ENCODE measurements around the gene MBOAT2. TPM values are rescaled to one million over a fixed set of nuclear protein-coding genes. Genes with fewer than 3 reads are reported as not detected.
"Not testable (repeated sequence)": the region's sequence is repeated elsewhere in the genome, so short reads cannot be mapped to it uniquely, and the experiment has no call there.

Gene MBOAT2
- polyA plus RNA-seq, 1 donor (not counting 4 experiments of a cell fraction or from before 2014, with no cell fraction given) = 121 TPM

DNA sequence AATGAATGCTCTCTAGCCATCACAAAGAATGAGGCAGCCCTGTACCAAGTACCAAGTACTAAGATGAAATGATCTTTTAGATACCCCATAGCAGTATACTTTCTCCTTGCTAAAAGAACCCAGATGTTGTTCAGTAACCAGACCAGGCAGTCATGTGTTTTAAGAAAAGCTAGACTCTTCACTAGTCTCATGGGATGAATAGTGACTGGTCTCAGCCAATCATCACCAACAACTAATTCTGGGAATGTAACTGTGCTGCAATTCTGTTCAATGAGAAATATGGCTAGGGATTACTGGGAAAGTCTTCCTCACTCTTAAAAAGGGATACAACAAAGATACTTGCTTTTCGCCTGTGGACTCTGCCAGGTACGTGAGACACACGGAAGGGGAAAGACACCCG is 29.5 kb downstream of the MBOAT2 start:
- Histone ChIP-seq H3K4me2 (ENCODE audit: control insufficient read depth, extremely low read depth, insufficient read depth, low read depth, low read length) (no peak overlapping the region), H3K4me3 (ENCODE audit: control insufficient read depth in 2 of 3, extremely low read depth in 1 of 3, insufficient read depth in 2 of 3, low read depth in 1 of 3, low read length in 3 of 3) (no peak overlapping the region), H4K20me1 (ENCODE audit: control insufficient read depth, extremely low read depth, insufficient read depth, low read length) (peaks cover 4% of the 10 kb centered on the region), H2AFZ (ENCODE audit: control insufficient read depth, low read length) (no peak overlapping the region), H3K4me1 (ENCODE audit: control insufficient read depth, extremely low read depth, insufficient read depth, low read length) (peaks cover 3% of the 10 kb centered on the region), H3K79me2 (ENCODE audit: control insufficient read depth, insufficient read depth, low read length) (peaks cover 66% of the 10 kb centered on the region), H3K27ac (ENCODE audit: control insufficient read depth, insufficient read depth, low read length) (no peak overlapping the region), H3K36me3 (ENCODE audit: control insufficient read depth in 2 of 2, extremely low read depth in 1 of 2, insufficient read depth in 2 of 2, low read length in 2 of 2) (no peaks in the 10 kb centered on the region), H3K9ac (ENCODE audit: control insufficient read depth, extremely low read depth, insufficient read depth, low read length) (no peak overlapping the region), H3K27me3 (ENCODE audit: control insufficient read depth, extremely low read depth, insufficient read depth, low read length) (no peaks in the 10 kb centered on the region), H3K9me1 (ENCODE audit: control insufficient read depth, extremely low read depth, insufficient read depth, low read length) (no peaks in the 10 kb centered on the region), H3K9me3 (ENCODE audit: control insufficient read depth, low read depth, low read length) (no peaks in the 10 kb centered on the region)
- FAIRE-seq (peak; percentile 17), DNase-seq (ENCODE audit: low read depth, low spot score) (no peak)
- TF ChIP-seq, protein P1, sequence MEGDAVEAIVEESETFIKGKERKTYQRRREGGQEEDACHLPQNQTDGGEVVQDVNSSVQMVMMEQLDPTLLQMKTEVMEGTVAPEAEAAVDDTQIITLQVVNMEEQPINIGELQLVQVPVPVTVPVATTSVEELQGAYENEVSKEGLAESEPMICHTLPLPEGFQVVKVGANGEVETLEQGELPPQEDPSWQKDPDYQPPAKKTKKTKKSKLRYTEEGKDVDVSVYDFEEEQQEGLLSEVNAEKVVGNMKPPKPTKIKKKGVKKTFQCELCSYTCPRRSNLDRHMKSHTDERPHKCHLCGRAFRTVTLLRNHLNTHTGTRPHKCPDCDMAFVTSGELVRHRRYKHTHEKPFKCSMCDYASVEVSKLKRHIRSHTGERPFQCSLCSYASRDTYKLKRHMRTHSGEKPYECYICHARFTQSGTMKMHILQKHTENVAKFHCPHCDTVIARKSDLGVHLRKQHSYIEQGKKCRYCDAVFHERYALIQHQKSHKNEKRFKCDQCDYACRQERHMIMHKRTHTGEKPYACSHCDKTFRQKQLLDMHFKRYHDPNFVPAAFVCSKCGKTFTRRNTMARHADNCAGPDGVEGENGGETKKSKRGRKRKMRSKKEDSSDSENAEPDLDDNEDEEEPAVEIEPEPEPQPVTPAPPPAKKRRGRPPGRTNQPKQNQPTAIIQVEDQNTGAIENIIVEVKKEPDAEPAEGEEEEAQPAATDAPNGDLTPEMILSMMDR (optimal IDR thresholded peaks at IDR 0.05 in 1 of 3, IDR thresholded peaks at IDR 0.05 in 1 of 3, conservative IDR thresholded peaks at IDR 0.05 in 1 of 3; ENCODE audit: extremely low read depth in 1 of 3, insufficient read depth in 2 of 3, low read length in 3 of 3) = no peak
- dilution Hi-C loops (cut with MboI; ENCODE audit: extremely low pct_ligation_motif_present, low sequenced_read_pairs) = no loop called here

DNA sequence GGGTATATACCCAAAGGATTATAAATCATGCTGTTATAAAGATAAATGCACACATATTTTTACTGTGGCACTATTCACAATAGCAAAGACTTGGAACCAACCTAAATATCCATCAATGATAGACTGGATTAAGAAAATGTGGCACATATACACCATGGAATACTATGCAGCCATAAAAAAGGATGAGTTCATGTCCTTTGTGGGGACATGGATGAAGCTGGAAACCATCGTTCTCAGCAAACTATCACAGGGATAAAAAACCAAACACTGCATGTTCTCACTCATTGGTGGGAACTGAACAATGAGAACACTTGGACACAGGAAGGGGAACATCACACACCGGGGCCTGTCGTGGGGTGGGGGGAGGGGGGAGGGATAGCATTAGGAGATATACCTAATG is 30.5 kb downstream of the MBOAT2 start:
- H3K4me2 ChIP-seq (ENCODE audit: control insufficient read depth, extremely low read depth, insufficient read depth, low read depth, low read length); DNase-seq (ENCODE audit: low read depth, low spot score); H4K20me1 ChIP-seq (ENCODE audit: control insufficient read depth, extremely low read depth, insufficient read depth, low read length); H3K9ac ChIP-seq (ENCODE audit: control insufficient read depth, extremely low read depth, insufficient read depth, low read length); H2AFZ ChIP-seq (ENCODE audit: control insufficient read depth, low read length); H3K4me1 ChIP-seq (ENCODE audit: control insufficient read depth, extremely low read depth, insufficient read depth, low read length); H3K4me3 ChIP-seq (ENCODE audit: control insufficient read depth in 2 of 3, extremely low read depth in 1 of 3, insufficient read depth in 2 of 3, low read depth in 1 of 3, low read length in 3 of 3); H3K9me1 ChIP-seq (ENCODE audit: control insufficient read depth, extremely low read depth, insufficient read depth, low read length); H3K36me3 ChIP-seq (ENCODE audit: control insufficient read depth in 2 of 2, extremely low read depth in 1 of 2, insufficient read depth in 2 of 2, low read length in 2 of 2); H3K9me3 ChIP-seq (ENCODE audit: control insufficient read depth, low read depth, low read length); H3K27me3 ChIP-seq (ENCODE audit: control insufficient read depth, extremely low read depth, insufficient read depth, low read length); H3K27ac ChIP-seq (ENCODE audit: control insufficient read depth, insufficient read depth, low read length); dilution Hi-C loops (cut with MboI; ENCODE audit: extremely low pct_ligation_motif_present, low sequenced_read_pairs); FAIRE-seq: not testable (repeated sequence)
- H3K79me2 ChIP-seq (ENCODE audit: control insufficient read depth, insufficient read depth, low read length) = peaks cover 61% of the 10 kb centered on the region

DNA sequence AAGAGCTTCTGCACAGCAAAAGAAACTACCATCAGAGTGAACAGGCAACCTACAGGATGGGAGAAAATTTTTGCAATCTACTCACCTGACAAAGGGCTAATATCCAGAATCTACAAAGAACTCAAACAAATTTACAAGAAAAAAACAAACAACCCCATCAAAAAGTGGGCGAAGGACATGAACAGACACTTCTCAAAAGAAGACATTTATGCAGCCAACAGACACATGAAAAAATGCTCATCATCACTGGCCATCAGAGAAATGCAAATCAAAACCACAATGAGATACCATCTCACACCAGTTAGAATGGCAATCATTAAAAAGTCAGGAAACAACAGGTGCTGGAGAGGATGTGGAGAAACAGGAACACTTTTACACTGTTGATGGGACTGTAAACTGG is 30.9 kb downstream of the MBOAT2 start:
- H3K27me3 ChIP-seq (ENCODE audit: control insufficient read depth, extremely low read depth, insufficient read depth, low read length); H3K9me1 ChIP-seq (ENCODE audit: control insufficient read depth, extremely low read depth, insufficient read depth, low read length); H3K4me1 ChIP-seq (ENCODE audit: control insufficient read depth, extremely low read depth, insufficient read depth, low read length); dilution Hi-C loops (cut with MboI; ENCODE audit: extremely low pct_ligation_motif_present, low sequenced_read_pairs); H4K20me1 ChIP-seq (ENCODE audit: control insufficient read depth, extremely low read depth, insufficient read depth, low read length); H3K27ac ChIP-seq (ENCODE audit: control insufficient read depth, insufficient read depth, low read length); H2AFZ ChIP-seq (ENCODE audit: control insufficient read depth, low read length); H3K4me2 ChIP-seq (ENCODE audit: control insufficient read depth, extremely low read depth, insufficient read depth, low read depth, low read length); H3K4me3 ChIP-seq (ENCODE audit: control insufficient read depth in 2 of 3, extremely low read depth in 1 of 3, insufficient read depth in 2 of 3, low read depth in 1 of 3, low read length in 3 of 3); DNase-seq (ENCODE audit: low read depth, low spot score); FAIRE-seq; H3K36me3 ChIP-seq (ENCODE audit: control insufficient read depth in 2 of 2, extremely low read depth in 1 of 2, insufficient read depth in 2 of 2, low read length in 2 of 2); H3K9me3 ChIP-seq (ENCODE audit: control insufficient read depth, low read depth, low read length); H3K9ac ChIP-seq (ENCODE audit: control insufficient read depth, extremely low read depth, insufficient read depth, low read length): not testable (repeated sequence)
- H3K79me2 ChIP-seq (ENCODE audit: control insufficient read depth, insufficient read depth, low read length) = peaks cover 61% of the 10 kb centered on the region

DNA sequence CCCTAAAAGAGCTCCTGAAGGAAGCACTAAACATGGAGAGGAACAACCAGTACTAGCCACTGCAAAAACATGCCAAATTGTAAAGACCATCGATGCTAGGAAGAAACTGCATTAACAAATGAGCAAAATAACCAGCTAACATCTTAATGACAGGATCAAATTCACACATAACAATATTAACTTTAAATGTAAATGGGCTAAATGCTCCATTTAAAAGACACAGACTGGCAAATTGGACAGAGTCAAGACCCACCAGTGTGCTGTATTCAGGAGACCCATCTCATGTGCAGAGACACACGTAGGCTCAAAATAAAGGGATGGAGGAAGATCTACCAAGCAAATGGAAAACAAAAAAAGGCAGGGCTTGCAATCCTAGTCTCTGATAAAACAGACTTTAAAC is 34.1 kb downstream of the MBOAT2 start:
- peaks cover 61% of the 10 kb centered on the region for H3K79me2 ChIP-seq (ENCODE audit: control insufficient read depth, insufficient read depth, low read length)
- H3K9me1 ChIP-seq (ENCODE audit: control insufficient read depth, extremely low read depth, insufficient read depth, low read length); H3K4me2 ChIP-seq (ENCODE audit: control insufficient read depth, extremely low read depth, insufficient read depth, low read depth, low read length); DNase-seq (ENCODE audit: low read depth, low spot score); H3K27ac ChIP-seq (ENCODE audit: control insufficient read depth, insufficient read depth, low read length); H3K36me3 ChIP-seq (ENCODE audit: control insufficient read depth in 2 of 2, extremely low read depth in 1 of 2, insufficient read depth in 2 of 2, low read length in 2 of 2); dilution Hi-C loops (cut with MboI; ENCODE audit: extremely low pct_ligation_motif_present, low sequenced_read_pairs); H4K20me1 ChIP-seq (ENCODE audit: control insufficient read depth, extremely low read depth, insufficient read depth, low read length); H3K9me3 ChIP-seq (ENCODE audit: control insufficient read depth, low read depth, low read length); H2AFZ ChIP-seq (ENCODE audit: control insufficient read depth, low read length); H3K9ac ChIP-seq (ENCODE audit: control insufficient read depth, extremely low read depth, insufficient read depth, low read length); H3K27me3 ChIP-seq (ENCODE audit: control insufficient read depth, extremely low read depth, insufficient read depth, low read length); H3K4me1 ChIP-seq (ENCODE audit: control insufficient read depth, extremely low read depth, insufficient read depth, low read length); H3K4me3 ChIP-seq (ENCODE audit: control insufficient read depth in 2 of 3, extremely low read depth in 1 of 3, insufficient read depth in 2 of 3, low read depth in 1 of 3, low read length in 3 of 3); FAIRE-seq: not testable (repeated sequence)

Data from keratinocyte (primary cell).